ENCODE measurements around the gene ZNF423.
"Not testable (repeated sequence)": the region's sequence is repeated elsewhere in the genome, so short reads cannot be mapped to it uniquely, and the experiment has no call there.

Gene ZNF423

DNA sequence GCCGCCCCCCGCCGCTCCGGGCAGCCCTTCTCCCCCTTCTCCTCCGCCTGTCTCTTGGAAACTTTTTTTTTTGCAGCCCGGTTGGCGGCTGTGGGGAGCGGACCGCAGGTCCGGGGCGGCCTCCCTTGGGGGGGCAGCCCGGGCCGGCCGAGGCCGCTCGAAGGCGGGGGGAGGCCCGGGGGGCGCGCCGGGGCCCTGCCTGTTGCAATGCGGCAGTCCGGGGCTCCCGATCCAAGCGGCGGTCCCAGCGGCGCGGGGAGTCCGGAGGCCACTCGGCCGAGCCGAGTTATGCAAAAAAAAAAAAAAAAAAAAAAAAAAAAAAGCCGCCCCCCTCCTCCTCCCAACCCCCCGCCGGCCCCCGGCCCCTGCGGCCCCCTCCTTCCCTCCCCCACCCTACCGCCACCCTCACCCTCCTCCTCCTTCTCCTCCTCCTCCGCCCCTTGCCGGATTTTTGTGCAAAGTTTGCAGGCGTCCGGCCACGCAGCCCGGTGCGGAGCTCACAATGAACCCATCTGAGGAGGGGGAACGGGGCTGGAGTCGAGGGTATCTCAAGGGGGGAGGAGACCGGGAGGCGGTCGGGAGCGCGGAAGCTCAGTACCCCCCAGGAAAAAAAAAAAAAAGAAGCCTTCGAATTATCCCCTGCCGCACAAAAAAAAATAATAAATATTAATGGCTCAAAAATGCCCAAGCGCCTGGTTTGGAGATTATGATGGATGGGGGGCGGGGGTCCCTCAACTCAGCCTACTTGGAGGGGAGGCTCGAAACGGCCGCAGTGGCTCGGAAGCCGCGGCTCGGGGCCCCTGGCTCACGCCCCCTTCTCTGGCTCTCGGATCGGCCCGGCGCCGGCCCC, at the start of gene ZNF423:
Gene ZNF423 (minus strand): TSS at position 291 of the 850 bp plus-strand sequence. CDS start 338 bp downstream, outside the sequence.
- no peak for DNase-seq (ENCODE audit: low spot score)

DNA sequence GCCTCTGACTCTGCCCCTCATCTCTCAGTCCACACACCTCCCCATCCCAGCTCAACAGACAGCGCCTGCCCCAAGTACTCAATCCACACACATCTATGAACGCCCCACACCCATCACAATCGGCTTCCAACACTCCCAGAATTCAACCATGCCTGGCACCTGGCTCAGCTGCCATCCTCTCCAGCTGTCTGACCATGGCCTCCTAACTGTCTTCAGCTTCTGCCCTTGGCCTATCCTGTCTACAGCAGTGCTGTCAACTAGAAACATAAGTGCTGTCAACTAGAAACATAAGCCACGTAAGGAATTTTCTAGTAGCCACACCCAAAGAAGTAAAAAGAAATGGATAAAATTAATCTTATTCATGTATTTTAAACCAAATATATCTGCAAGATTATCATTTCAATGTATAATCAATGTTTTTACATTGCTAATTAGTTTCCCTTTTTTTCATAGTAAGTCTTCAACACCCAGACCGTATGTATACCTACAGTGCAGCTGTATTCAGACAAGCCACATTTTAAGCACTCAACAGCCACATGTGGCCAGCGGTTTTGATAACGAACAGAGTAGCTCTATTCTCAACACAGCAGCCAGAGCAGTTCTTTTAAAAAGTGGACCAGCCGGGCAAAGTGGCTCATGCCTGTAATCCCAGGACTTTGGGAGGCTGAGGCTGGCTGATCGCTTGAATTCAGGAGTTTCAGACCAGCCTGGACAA, 48.6 kb upstream of the ZNF423 start:
- DNase-seq (ENCODE audit: low spot score), result no peak

DNA sequence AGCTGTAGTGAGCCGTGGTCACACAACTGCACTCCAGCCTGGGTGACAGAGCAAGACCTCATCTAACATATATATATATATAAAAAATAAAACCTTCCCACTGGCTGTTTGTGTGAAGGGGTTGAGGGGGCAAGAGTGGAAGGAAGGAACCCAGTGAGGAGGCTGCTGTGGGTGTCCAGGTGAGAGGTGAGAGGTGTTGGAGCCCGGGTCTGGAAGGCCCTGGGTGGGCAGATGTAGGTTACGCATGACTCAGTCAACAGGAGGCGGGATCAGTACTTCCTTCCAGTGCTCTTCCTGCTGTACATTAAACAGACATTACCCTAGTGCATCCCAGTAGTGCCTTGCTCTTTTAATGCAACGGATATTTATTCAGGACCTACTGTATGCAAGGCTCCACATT, 47.0 kb upstream of the ZNF423 start:
- DNase-seq (ENCODE audit: low spot score), result no peak

DNA sequence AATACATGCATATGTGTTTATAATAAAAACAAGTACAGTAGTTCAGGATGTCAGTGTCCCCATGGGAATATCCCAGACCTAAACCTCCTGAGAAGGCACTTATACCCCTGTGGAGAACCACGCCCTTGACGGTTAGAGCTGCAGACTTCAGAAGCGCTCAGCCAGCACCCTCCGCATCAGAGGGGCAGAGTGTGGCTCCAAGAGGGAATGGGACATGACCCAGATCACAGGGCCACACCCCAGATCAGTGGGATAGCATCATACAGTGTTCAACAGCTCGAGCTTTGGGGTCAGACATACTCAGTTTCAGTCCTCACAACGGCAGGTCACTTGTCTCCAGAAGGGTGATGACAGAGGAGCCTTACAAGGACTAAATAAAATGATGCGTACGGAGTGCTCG, 45.8 kb upstream of the ZNF423 start:
- no peak for DNase-seq (ENCODE audit: low spot score)

DNA sequence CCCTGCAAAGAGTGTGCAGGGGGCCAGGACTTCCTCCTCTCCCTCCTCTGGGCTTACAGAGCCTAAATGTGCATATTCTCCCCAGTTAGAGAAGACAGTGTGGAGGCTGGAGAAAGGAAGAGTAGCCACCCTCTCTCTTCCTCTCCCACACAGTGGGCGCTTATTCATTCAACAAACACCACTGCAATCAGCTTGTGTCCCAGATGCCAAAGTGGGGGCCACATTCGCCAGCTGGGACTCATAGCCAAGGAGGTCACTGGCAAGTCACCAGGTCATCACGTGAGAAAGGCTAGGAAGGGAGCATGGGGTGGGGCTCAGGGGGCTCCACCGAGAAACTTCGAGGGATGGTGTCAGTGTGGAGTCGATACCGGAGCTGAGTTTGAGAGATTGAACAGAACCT, 45.0 kb upstream of the ZNF423 start:
- no peak for DNase-seq (ENCODE audit: low spot score)

DNA sequence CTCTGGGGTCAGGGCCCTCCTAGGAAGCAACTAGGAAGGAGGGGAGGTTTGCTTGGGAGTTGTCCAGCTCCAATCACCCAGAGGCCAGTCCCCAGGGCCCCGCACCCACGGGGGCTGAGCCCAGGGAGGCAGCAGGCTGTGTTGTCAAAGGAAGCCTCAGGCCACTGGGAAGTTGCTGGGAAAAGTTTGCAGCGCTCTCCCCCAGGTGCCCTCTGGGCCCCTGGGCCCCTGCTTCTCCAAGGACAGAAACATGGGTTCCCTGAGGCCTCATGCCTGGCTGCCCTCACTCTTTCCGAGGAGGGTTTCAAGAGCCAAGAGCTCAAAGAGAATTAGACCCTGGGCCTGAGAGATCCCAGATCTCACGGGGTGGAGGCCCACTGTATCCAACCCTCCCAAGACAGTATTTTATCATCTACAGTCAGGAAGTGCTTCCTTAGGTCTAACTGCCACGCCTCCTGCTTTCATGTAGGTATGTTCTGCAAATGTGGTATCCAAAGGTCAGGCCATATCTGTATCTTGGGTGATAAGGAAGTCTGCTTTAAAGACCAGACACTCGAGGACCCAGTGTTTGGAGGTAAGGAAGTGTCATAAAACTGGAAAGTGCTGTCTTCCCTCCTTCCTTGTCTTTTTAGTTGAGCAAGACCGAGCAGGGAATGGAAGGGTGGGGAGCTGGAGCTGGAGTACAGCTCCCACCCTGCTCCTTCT, 44.2 kb upstream of the ZNF423 start:
- no peak for DNase-seq (ENCODE audit: low spot score)

DNA sequence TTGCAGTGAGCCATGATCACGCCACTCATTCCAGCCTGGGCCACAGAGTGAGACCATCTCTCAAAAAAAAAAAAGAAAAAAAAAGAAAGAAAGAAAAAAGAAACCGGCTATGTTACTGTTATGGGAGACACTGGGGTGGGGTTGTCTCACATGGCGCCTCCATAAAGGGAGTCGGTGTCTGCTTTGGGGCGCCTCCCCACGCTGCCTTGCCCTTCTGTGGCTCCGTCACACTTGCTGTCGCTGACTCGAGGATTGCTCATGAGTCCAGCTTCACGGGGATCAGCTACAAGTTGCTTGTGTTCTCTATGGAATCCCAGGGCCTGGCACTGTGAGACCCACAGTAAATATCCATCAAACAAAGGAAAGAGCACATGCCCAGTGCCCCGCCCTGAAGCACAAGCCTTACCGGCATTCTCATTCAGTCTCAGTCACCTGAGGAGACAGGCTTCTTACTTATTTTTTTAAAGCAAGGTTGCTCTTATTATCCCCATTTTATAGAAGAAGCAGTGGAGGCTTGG, 40.6 kb upstream of the ZNF423 start:
- no peak for DNase-seq (ENCODE audit: low spot score)

DNA sequence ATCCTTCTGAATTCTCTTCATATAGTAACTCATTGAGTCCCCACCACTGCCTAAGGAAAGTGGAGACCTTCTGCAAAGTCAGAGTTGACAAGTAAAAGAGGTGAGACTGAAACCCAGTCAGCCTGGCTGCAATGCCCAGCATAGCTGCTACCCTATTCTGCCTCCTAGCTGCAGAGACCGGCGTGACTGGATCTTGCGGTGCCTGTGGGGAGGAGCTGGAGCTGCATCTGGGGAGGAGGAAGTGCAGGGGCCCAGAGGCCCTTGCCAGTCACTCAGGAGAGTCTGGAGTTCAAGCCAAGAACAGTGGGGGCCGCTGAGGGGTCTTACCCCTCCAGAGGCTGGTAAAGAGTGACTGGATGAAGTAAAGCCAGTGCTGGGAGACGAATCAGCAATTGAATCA, 35.0 kb upstream of the ZNF423 start:
- DNase-seq (ENCODE audit: low spot score), result no peak

DNA sequence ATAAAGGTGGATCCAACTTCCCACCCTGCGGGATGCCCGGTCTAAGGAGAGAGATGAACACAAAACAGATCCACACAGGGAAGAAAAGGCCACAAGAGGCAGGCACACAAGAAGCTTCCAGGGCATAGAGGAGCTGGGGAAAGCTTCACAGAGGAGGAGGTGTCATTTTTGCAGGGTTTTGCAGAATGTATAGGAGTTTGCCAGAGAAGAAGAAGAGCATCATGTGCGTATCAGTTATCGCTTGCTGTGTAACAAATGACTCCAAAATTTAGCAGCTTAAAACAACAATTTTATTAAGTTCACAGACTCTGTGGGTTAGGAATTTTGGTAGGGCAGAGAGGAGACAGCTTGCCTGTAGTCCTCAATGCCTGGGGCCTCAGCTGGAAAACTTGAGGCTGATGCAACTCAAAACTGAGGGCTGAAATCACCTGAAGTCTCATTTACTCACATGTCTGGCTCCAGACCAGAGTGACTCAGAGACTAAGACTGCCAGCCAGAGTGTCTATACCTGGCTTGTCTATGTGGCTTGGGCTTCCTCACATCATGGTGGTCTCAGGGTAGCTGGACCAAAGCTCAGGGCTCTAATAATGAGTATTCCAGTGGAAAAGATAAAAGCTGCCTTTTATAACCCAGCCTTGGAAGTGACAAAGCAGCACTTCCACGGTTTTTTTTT, 33.9 kb upstream of the ZNF423 start:
- DNase-seq (ENCODE audit: low spot score), result no peak

DNA sequence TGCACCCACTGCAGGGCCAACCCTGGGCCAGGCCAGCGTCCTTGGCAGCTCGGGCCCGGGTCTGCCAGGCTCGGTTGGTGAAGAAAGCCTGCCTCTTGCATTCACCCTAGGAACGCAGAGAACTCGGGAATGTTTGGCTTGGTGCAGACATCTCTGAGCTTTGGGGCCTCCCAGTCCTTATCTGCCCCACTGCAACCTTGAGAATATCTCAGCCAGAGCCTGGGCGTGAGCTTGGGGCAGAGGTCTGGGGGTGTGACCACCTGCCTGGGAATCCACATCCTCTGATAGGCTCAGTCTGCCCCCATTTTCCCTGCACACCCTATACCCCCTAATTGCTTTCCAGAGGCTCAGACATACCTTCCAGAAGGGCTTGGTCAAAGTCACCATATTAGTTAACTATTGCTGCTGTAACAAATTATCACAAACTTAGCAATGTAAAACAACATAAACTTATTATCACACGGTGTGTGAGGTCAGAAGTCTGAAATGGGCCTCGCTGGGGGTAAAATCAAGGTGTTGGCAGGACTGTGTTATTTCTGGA, 30.7 kb upstream of the ZNF423 start:
- DNase-seq (ENCODE audit: low spot score), result no peak

DNA sequence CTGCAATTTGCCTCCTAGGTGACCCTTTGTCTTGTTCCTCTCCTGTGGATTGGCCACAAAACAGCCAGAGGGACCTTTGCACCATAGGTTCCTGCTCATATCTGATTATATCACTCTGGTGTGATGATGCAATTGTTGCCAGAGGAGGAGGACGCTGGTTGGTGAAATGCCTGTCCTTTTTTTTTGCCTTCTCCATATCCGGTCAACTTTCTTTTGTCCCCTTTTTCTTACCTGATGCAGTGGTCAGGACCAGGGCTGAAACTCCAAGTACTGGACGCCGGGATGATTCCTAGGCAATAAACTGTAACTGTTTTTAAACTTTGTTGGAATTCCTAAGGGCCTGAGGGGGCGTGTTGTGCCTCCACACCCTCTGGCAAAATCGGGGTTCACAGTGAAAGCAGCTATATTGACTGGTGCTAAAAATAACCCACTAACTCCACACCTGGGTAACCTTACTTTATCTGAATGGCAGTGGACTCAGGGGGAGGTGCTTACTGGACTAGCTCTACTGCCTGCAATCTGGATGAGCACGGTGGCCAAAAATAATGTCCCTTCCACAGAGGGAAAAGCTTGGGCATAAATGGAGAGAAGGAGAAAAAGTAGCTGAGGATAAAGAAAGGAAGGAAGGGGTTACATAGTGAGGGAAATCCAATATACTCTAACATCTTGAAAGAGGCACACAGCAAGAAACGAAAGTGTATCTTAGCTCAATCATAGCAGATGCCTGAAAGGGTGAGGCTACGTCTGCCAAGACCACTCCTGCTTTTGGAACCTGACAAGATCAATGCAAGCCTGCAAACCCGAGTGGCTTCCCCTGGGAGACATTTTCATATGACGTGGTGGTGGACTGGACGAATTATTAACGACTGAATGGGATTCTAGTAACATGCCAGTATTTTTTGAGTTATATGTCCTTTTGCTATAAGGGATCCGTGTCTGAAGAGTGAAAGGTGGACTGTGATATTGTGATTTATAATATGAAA, 28.4 kb upstream of the ZNF423 start:
- no peak for DNase-seq (ENCODE audit: low spot score)

DNA sequence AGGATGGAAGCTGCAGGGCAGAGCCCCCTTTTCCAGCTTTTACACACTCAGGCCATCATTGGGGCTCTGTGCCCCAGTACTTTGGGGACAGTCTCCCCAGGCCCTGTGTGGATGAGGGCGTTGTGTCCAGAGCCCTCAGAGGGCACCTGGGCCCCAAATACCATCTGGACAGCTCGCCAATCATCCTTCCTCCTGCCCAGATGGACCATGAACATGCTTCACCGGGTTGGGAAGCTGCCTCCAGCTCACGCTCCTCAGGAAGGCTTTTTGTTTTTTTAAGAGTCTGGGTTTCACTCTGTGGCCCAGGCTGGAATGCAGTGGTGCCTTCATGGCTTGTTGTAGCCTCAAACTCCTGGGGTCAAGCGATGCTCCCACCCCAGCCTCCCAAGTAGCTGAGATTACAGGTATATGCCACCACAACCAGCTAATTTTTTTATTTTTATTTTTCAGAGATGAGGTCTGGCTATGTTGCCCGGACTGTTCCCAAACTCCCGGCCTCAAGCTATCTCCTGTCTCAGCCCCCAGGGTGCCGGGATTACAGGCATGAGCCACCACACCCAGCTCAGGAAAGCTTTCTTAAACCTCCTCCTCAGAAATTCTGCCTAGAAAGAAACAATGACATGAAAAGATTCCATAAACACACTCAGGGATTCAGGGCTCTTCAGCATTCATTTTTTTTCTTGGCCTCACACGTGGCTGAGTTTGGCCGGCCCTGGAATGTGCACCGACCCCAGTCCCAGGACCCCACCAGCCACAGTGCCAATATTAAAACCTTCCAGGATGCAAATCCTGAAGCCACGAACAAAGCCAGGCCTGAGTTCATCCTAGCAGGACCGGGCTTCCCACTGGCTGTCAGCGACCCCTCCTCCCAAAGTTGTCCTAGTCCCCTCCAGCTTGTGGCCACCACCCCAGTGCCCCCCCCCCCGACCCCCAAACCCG, 27.4 kb upstream of the ZNF423 start:
- no peak for DNase-seq (ENCODE audit: low spot score)

DNA sequence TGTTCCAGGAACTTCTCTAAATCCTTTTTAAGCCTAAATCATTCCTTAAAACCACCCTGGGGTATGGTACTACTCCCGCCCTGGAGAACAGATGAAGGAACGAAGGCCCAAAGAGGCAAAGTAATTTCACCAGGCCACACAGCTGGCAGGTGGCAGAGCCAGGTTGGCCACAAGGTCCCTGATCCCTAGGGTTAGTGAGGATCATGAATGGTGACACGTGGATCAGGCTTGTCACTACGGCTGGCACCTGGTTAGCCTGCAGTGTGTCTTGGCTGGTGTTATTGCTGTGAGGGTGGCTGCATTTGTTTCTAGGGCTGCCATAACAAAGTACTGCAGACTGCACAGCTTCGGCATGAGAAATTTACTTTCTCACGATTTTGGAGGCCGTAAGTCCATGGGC, 26.0 kb upstream of the ZNF423 start:
- DNase-seq (ENCODE audit: low spot score), result no peak

DNA sequence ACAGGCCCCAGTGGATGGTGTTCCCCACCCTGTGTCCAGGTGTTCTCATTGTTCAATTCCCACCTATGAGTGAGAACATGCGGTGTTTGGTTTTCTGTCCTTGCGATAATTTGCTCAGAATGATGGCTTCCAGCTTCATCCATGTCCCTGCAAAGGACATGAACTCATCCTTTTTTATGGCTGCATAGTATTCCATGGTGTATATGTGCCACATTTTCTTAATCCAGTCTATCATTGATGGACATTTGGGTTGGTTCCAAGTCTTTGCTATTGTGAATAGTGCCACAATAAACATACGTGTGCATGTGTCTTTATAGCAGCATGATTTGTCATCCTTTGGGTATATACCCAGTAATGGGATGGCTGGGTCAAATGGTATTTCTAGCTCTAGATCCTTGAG, 22.6 kb upstream of the ZNF423 start:
- DNase-seq (ENCODE audit: low spot score), result not testable (repeated sequence)

DNA sequence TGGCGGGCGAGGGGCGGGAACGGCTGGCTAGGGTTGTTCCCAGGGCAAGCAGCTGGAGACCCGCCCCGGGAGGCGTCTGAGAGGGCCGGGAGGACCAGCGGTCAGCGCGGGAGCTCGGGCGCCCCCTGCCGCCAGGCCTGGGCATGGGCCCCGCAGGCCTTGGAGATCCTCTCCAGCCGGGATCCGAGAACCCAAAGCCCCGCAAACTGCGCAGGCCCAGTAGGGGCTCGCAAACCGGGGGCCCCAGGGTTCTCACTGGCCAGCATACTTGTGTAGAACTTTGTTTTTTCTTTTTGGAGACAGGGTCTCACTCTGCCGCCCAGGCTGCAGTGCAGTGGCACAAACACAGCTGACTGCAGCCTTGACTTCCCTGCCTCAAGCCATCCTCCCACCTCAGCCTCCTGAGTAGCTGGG, 20.8 kb upstream of the ZNF423 start:
- DNase-seq (ENCODE audit: low spot score), result peak; percentile 9

DNA sequence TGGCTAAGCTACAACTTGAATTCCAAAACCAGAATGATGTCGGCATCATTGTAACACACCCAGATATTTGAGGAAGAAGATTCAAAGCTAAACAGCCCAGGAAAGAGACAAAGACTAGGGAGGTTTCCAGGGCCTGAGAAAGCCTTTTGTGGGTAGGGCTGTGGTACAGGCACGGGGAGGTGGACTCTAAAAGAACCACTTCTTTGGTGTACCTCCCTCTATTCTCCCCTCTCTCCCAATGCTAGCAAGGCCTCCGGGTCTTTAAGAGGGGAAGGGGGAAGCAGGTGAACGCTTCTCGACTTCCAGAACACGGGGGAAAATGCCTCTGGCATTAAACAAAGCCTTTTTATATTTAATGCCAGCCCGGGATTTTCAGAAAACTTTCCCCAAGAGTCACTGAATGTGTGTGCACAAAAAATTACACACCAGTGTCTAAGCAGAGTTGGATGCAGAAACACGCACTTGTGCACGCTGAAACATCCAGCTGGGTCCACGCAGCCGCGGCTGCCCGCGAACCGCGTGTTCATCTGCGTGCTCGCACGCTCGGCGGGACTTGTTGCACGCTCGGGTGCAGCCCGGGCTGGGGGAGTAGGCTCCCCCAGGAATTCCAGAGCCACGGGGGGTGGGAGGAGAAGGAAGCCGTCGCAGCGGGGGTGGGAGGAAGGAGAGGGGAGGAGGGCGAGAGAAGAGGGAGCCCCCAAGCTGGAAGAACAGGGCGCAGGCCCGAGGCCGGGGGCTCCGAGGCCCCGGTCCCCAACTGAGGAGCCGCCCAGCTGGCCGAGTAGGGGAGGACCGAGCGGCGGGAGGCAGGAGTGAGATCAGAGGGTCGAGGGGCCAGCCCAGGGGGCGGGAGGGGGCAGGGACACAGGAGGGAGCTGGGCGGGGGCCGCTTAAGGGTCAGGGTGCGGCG, 20.1 kb upstream of the ZNF423 start:
- DNase-seq (ENCODE audit: low spot score), result no peak

DNA sequence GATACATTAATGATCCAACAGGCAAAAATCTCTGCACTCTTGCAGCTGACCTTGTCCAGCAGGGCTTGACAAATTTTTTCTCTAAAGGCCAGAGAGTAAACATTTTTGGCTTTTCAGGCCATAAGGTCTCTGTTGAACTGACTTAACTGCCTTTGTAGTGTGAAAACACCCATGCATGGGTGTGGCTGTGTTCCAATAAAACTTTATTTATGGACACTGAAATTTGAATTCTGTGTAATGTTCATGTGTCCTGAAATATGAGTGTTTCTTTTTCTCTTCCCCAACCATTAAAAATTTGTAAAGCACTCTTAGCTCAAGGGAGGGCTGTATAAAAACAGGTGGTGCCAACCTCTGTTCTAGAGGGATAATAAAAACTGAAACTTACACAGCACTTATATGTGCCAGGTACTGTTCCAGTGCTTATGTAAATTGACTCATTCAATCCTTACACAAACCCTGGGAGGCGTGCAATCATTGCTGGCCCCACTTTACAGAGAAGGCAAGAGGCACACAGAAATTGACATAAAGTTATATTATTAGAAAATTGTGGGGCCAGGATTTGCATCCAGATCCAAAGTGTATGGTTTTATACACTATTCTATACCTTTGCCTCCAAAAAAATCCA, 18.8 kb upstream of the ZNF423 start:
- no peak for DNase-seq (ENCODE audit: low spot score)

DNA sequence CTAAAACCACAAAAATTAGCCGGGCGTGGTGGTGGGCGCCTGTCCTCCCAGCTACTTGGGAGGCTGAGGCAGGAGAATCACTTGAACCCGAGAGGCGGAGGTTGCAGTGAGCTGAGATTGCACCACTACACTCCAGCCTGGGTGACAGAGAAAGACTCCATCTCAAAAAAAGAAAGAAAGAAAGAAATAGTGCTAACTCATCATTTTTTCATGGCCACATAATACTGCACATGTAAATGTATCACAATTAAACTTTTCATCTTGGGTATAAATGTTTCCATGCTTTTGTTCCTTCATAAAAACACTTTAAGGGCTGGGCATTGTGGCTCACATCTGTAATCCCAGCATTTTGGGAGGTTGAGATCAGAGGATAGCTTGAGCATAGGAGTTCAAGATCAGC, 15.9 kb upstream of the ZNF423 start:
- not testable (repeated sequence) for DNase-seq (ENCODE audit: low spot score)

All from hematopoietic multipotent progenitor cell treated with erythropoietin and hydrocortisone succinate and interleukin-3 and kit ligand, for 17 days (in vitro differentiated cells).